ENCODE results near the gene LLGL2.

LLGL2 gene

GRCh38 chr17:75487351-75488070 lies 38.0 kb upstream of the LLGL2 start:
- no peak for DNase-seq (ENCODE audit: extremely low read depth, low read depth)
- TF ChIP-seq, protein P1, sequence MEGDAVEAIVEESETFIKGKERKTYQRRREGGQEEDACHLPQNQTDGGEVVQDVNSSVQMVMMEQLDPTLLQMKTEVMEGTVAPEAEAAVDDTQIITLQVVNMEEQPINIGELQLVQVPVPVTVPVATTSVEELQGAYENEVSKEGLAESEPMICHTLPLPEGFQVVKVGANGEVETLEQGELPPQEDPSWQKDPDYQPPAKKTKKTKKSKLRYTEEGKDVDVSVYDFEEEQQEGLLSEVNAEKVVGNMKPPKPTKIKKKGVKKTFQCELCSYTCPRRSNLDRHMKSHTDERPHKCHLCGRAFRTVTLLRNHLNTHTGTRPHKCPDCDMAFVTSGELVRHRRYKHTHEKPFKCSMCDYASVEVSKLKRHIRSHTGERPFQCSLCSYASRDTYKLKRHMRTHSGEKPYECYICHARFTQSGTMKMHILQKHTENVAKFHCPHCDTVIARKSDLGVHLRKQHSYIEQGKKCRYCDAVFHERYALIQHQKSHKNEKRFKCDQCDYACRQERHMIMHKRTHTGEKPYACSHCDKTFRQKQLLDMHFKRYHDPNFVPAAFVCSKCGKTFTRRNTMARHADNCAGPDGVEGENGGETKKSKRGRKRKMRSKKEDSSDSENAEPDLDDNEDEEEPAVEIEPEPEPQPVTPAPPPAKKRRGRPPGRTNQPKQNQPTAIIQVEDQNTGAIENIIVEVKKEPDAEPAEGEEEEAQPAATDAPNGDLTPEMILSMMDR (IDR thresholded peaks at IDR 0.05; ENCODE audit: low read depth, low read length, missing control alignments) = no peak
- no peak overlapping the region for H3K4me3 ChIP-seq (replicated peaks; ENCODE audit: low read depth, low read length)

- TF ChIP-seq, protein P1 (IDR thresholded peaks at IDR 0.05; ENCODE audit: low read depth, low read length, missing control alignments) = no peak
- H3K4me3 ChIP-seq (replicated peaks; ENCODE audit: low read depth, low read length) = no peak overlapping the region
- DNase-seq (ENCODE audit: extremely low read depth, low read depth) = no peak
Observed at GRCh38 chr17:75488693-75489510, 36.6 kb upstream of the LLGL2 start.

- TF ChIP-seq, protein P1 (IDR thresholded peaks at IDR 0.05; ENCODE audit: low read depth, low read length, missing control alignments) = no peak
- H3K4me3 ChIP-seq (replicated peaks; ENCODE audit: low read depth, low read length) = no peak overlapping the region
- no peak for DNase-seq (ENCODE audit: extremely low read depth, low read depth)
Observed at GRCh38 chr17:75489511-75489955, 36.0 kb upstream of the LLGL2 start.

GRCh38 chr17:75490173-75490743 lies 35.2 kb upstream of the LLGL2 start:
- no peak for DNase-seq (ENCODE audit: extremely low read depth, low read depth)
- TF ChIP-seq, protein P1 (IDR thresholded peaks at IDR 0.05; ENCODE audit: low read depth, low read length, missing control alignments) = no peak
- no peak overlapping the region for H3K4me3 ChIP-seq (replicated peaks; ENCODE audit: low read depth, low read length)

DNA sequence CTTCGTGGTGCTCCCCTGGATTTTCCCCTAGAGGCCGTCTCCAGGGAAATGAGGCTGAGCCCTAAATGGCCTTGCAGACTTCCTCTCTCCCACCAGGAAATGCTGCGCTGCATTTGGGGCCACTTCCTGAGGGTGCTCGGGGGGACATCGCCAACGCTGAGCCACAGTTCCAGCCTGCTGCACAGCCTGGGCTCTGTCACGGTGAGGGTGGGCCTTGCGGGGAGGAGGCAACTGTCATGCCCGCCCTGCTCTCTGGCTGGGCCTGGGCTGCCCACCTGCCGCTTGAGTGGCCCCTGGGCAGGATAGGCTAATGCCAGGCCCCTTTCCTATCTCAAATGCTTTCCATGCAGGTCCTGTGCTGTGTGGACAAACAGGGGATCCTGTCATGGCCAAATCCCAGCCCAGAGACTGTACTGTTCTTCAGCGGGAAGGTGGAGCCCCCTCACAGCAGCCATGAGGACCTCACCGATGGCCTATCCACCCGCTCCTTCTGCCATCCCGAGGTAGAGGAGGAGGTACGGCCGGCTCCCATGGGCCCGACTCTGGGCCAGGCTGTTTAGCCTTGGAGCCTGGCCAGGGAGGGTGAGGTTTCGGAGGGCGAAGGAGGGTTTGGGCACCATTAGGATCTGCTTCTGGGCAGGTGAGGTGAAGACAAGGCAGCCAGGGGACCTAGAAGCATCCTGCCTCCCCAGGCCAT lies 34.4 kb upstream of the LLGL2 start:
- no peak for DNase-seq (ENCODE audit: extremely low read depth, low read depth)
- TF ChIP-seq, protein P1 (IDR thresholded peaks at IDR 0.05; ENCODE audit: low read depth, low read length, missing control alignments) = no peak
- no peak overlapping the region for H3K4me3 ChIP-seq (replicated peaks; ENCODE audit: low read depth, low read length)

GRCh38 chr17:75491680-75492079 lies 33.8 kb upstream of the LLGL2 start:
- TF ChIP-seq, protein P1 (IDR thresholded peaks at IDR 0.05; ENCODE audit: low read depth, low read length, missing control alignments) = no peak
- H3K4me3 ChIP-seq (replicated peaks; ENCODE audit: low read depth, low read length) = no peak overlapping the region
- no peak for DNase-seq (ENCODE audit: extremely low read depth, low read depth)
